Measurements from ENCODE around the gene ASAP2.

ASAP2 gene

GRCh38 chr2:9385841-9386240 lies 179.2 kb downstream of the ASAP2 start:
- H3K4me3 ChIP-seq (ENCODE audit: low read depth, low read length) = no peak overlapping the region
- no peak for DNase-seq (ENCODE audit: low read depth)
- TF ChIP-seq, protein P1, sequence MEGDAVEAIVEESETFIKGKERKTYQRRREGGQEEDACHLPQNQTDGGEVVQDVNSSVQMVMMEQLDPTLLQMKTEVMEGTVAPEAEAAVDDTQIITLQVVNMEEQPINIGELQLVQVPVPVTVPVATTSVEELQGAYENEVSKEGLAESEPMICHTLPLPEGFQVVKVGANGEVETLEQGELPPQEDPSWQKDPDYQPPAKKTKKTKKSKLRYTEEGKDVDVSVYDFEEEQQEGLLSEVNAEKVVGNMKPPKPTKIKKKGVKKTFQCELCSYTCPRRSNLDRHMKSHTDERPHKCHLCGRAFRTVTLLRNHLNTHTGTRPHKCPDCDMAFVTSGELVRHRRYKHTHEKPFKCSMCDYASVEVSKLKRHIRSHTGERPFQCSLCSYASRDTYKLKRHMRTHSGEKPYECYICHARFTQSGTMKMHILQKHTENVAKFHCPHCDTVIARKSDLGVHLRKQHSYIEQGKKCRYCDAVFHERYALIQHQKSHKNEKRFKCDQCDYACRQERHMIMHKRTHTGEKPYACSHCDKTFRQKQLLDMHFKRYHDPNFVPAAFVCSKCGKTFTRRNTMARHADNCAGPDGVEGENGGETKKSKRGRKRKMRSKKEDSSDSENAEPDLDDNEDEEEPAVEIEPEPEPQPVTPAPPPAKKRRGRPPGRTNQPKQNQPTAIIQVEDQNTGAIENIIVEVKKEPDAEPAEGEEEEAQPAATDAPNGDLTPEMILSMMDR (IDR thresholded peaks at IDR 0.05; ENCODE audit: low read depth, low read length, missing control alignments) = no peak

GRCh38 chr2:9388199-9388681 lies 181.6 kb downstream of the ASAP2 start:
- no peak overlapping the region for H3K4me3 ChIP-seq (ENCODE audit: low read depth, low read length)
- TF ChIP-seq, protein P1 (IDR thresholded peaks at IDR 0.05; ENCODE audit: low read depth, low read length, missing control alignments) = no peak
- no peak for DNase-seq (ENCODE audit: low read depth)

DNA sequence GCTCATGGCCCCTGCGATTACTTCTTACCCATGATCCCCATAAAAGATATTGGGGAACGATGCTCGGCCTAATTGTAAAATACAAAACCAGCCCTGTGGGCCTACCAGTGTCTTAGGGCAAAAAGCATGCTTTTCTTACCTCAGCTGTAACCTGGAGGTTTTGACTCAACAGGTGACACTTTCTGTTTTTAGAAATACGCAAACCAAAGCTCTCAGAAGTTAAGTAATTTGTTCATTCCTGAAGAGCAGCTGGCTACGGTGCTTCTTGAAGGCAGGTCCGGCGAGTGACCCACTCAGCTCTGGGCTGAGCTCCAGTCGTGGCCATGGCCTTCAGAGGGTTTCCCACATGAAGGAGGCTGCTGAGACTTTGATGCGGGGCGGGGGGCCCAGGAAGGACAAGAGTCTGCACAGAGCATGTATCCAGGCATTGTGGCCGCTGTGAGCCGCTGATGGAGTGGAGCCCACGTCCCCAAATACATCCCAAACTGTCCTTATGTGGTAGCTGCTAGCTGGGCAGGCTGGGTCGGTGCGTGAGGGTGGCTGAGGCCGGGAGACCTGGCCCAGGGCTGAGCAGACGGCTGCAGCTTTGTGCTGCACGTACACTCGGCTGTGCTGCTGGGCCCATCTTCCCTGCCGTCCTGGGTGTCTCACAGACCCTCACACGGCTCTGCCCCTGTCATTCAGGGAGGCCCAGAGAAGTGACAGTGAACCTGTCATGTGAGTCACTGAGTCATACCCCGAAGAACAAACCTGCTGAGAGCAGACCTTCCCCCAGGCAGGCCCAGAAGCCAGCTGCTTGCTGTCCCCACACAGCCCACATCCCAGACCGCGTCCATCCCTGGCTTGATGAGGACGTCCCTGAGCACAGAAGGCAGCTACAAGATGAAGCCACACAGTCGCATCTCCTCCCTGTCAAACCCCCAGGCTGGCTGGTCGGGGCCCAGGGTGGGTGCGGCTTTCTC lies 182.6 kb downstream of the ASAP2 start:
- TF ChIP-seq, protein P1 (IDR thresholded peaks at IDR 0.05; ENCODE audit: low read depth, low read length, missing control alignments) = no peak
- no peak overlapping the region for H3K4me3 ChIP-seq (ENCODE audit: low read depth, low read length)
- no peak for DNase-seq (ENCODE audit: low read depth)

GRCh38 chr2:9390151-9390850 lies 183.7 kb downstream of the ASAP2 start:
- no peak for DNase-seq (ENCODE audit: low read depth)
- TF ChIP-seq, protein P1 (IDR thresholded peaks at IDR 0.05; ENCODE audit: low read depth, low read length, missing control alignments) = no peak
- H3K4me3 ChIP-seq (ENCODE audit: low read depth, low read length) = no peak overlapping the region

DNA sequence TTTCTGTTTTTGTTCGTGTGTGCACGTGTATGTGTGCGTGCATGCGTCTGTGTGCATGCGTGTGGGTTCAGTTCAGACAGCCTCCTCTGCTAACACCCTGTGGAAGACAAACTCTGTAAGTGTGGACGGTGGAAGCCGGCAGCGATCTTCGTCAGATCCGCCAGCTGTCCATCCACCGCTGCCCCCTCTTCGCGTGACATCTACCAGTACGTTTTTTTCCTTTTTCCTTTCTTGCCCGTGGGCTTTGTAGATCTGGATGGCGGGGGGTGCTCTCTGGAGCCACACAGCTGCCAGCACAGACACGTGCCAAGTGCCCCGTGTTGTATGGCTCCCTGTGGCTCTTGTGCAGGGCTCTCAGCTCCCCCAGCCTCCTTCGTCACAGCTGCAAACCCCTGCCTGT lies 184.4 kb downstream of the ASAP2 start:
- no peak for DNase-seq (ENCODE audit: low read depth)
- TF ChIP-seq, protein P1 (IDR thresholded peaks at IDR 0.05; ENCODE audit: low read depth, low read length, missing control alignments) = no peak

GRCh38 chr2:9391961-9392720 lies 185.5 kb downstream of the ASAP2 start:
- no peak for DNase-seq (ENCODE audit: low read depth)
- H3K4me3 ChIP-seq (ENCODE audit: low read depth, low read length) = no peak overlapping the region
- TF ChIP-seq, protein P1 (IDR thresholded peaks at IDR 0.05; ENCODE audit: low read depth, low read length, missing control alignments) = no peak

More for the DNA sequence above, 184.4 kb downstream of the ASAP2 start:
- H3K4me3 ChIP-seq (ENCODE audit: low read depth, low read length) = no peak overlapping the region
